Measurements from ENCODE around the gene TMEM250. TPM values are rescaled to one million over a fixed set of nuclear protein-coding genes. Genes with fewer than 3 reads are reported as not detected.

The TMEM250 gene
- total RNA-seq, 1 donor from 2014 or later = 30.7 TPM

DNA sequence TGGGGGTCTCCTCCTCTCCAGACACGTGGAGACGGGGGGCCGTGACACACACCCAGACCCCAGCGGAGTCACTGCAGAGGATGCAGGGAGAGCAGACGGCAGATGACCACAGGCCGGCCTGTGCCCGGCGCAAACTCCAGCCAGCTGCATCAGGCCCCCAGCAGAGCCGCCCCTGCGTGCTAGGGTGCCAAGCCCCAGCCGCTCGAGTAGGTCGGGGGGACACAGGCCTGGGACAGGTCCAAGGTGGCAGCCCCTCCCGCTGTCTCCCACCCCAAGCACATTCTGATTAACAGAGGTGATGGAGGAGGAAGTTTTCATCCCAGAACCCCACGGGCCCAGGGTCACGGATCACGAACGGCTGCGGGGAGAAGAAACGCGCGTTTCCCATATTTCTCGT lies 38.0 kb downstream of the TMEM250 start:
- intact Hi-C loops (cut with DNase I) = no loop called here
- H3K4me3 ChIP-seq = no peak overlapping the region
- H3K36me3 ChIP-seq = no peaks in the 10 kb centered on the region
- H3K27ac ChIP-seq = no peak overlapping the region
- H3K4me1 ChIP-seq = peaks cover 35% of the 10 kb centered on the region
- DNase-seq (no peak), ATAC-seq (no peak)
- H3K27me3 ChIP-seq = no peaks in the 10 kb centered on the region
- TF ChIP-seq CTCF (IDR thresholded peaks at IDR 0.05) = no peak
- no peaks in the 10 kb centered on the region for H3K9me3 ChIP-seq

DNA sequence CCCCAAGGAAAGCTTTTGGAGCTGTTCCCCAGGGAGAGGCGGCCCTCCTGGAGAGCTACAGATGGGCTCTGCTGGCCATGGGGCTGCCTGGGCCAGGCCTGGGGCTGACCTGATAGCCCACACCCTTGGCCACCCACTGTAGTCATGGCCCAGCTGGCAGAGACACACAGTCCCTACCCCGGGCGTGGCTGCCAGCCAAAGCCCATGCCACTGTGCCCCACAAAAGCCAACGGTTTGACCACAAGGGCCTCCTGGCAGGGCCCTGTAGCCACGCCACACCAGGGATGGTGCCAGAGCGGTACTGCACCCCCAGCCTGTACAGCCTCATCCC lies 38.8 kb downstream of the TMEM250 start:
- Histone ChIP-seq H3K27me3 (no peaks in the 10 kb centered on the region), H3K4me3 (no peak overlapping the region), H3K9me3 (no peaks in the 10 kb centered on the region), H3K27ac (peak overlapping the region; percentile 11), H3K36me3 (no peaks in the 10 kb centered on the region), H3K4me1 (peaks cover 33% of the 10 kb centered on the region)
- ATAC-seq (no peak), DNase-seq (no peak)
- no peak for TF ChIP-seq CTCF (IDR thresholded peaks at IDR 0.05)
- intact Hi-C loops (cut with DNase I) = no loop called here

DNA sequence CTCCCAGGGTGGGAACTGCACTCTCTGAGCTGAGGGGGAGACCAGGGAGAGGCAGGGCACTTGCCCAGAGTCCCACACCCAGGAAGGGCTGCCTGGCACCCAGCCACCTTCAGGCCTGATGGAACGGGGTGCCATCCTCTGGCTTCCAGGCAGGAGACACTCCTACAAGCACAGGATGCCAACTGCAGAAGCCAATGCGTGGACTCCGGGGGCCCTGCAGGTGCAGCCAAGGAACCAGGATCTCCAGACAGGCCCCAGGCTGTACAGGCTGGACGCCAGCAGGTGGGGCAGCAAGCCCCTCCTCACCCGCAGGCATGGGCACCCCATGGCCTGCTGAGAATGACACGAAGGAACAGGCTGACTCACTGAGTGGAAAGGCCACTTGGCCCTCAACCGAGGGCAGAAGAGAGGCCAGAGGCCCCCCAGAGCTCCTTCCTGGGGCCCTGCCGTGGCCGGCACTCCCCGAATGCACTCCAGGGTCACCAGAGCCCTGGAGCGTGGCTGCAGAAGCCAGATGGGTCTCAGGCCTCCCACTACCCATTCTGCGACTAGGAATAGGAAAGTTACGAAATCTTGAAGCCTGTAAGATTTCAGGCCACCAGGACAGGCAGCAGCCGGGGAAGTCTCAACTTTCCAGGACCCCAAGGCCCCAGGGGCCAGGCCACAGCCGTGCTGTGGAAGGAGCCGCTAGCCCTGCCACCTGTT lies 39.3 kb downstream of the TMEM250 start:
- Histone ChIP-seq H3K4me3 (no peak overlapping the region), H3K27ac (peak overlapping the region; percentile 11), H3K4me1 (peaks cover 30% of the 10 kb centered on the region), H3K9me3 (no peaks in the 10 kb centered on the region), H3K27me3 (no peaks in the 10 kb centered on the region), H3K36me3 (no peaks in the 10 kb centered on the region)
- intact Hi-C loops (cut with DNase I) = no loop called here
- no peak for ATAC-seq
- DNase-seq = no peak
- no peak for TF ChIP-seq CTCF (IDR thresholded peaks at IDR 0.05)

GRCh38 chr9:136078498-136079011 lies 40.1 kb downstream of the TMEM250 start:
- H3K9me3 ChIP-seq = no peaks in the 10 kb centered on the region
- H3K27me3 ChIP-seq = no peaks in the 10 kb centered on the region
- intact Hi-C loops (cut with DNase I) = no loop called here
- ATAC-seq = no peak
- DNase-seq = no peak
- H3K27ac ChIP-seq = no peak overlapping the region
- H3K4me3 ChIP-seq = no peak overlapping the region
- H3K4me1 ChIP-seq = peaks cover 30% of the 10 kb centered on the region
- H3K36me3 ChIP-seq = no peaks in the 10 kb centered on the region
- TF ChIP-seq CTCF (IDR thresholded peaks at IDR 0.05) = no peak

DNA sequence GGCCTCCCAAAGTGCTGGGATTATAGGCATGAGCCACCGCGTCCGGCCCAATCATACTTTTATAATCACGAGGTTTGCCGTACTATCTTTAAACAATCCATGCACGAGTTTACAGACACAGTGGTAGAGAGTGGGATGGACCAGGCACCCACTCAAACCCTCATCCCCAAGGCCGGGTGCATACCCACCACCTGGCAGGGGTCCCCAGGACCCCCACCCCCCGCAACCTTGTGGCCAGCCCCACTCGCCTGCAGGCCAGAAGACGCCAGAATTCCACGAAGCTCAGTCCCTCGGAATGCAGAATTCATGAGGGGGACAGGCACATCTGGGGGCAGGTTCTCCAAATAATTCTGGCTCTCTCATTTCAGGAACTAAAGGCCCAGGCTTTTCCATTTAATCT lies 40.7 kb downstream of the TMEM250 start:
- TF ChIP-seq CTCF (IDR thresholded peaks at IDR 0.05) = no peak
- no peak overlapping the region for H3K27ac ChIP-seq
- DNase-seq = no peak
- no peak overlapping the region for H3K4me3 ChIP-seq
- H3K27me3 ChIP-seq = no peaks in the 10 kb centered on the region
- intact Hi-C loops (cut with DNase I) = no loop called here
- ATAC-seq = no peak
- H3K36me3 ChIP-seq = no peaks in the 10 kb centered on the region
- H3K4me1 ChIP-seq = peaks cover 29% of the 10 kb centered on the region
- no peaks in the 10 kb centered on the region for H3K9me3 ChIP-seq

- H3K27me3 ChIP-seq = no peaks in the 10 kb centered on the region
- no peak for DNase-seq
- TF ChIP-seq CTCF (IDR thresholded peaks at IDR 0.05) = no peak
- no peak for ATAC-seq
- no peaks in the 10 kb centered on the region for H3K36me3 ChIP-seq
- no peak overlapping the region for H3K27ac ChIP-seq
- no peaks in the 10 kb centered on the region for H3K9me3 ChIP-seq
- intact Hi-C loops (cut with DNase I) = no loop called here
- H3K4me1 ChIP-seq = peaks cover 24% of the 10 kb centered on the region
- H3K4me3 ChIP-seq = no peak overlapping the region
Measured at GRCh38 chr9:136077491-136077890, 41.2 kb downstream of the TMEM250 start.
